Measurements from ENCODE around the gene CCNF.
"Not testable (repeated sequence)": the region's sequence is repeated elsewhere in the genome, so short reads cannot be mapped to it uniquely, and the experiment has no call there.

Gene CCNF

GRCh38 chr16:2436110-2436509, 6.9 kb downstream of the CCNF start:
- H3K4me3 ChIP-seq (ENCODE audit: low read depth, low read length): no peak overlapping the region
- DNase-seq (ENCODE audit: low read depth, low spot score): no peak
- in situ Hi-C loops (cut with HindIII; ENCODE audit: low sequenced_read_pairs): no loop called here
- TF ChIP-seq CTCF (IDR thresholded peaks at IDR 0.05; ENCODE audit: low read depth, low read length): no peak

- TF ChIP-seq CTCF (IDR thresholded peaks at IDR 0.05; ENCODE audit: low read depth, low read length): no peak
- H3K4me3 ChIP-seq (ENCODE audit: low read depth, low read length): no peak overlapping the region
- in situ Hi-C loops (cut with HindIII; ENCODE audit: low sequenced_read_pairs): no loop called here
Measured at GRCh38 chr16:2437032-2437790, 8.0 kb downstream of the CCNF start.

GRCh38 chr16:2438121-2438520, 8.9 kb downstream of the CCNF start:
- no peak overlapping the region for H3K4me3 ChIP-seq (ENCODE audit: low read depth, low read length)
- DNase-seq (ENCODE audit: low read depth, low spot score): no peak
- in situ Hi-C loops (cut with HindIII; ENCODE audit: low sequenced_read_pairs): no loop called here
- TF ChIP-seq CTCF (IDR thresholded peaks at IDR 0.05; ENCODE audit: low read depth, low read length): no peak

More at GRCh38 chr16:2437032-2437790, 8.0 kb downstream of the CCNF start:
- DNase-seq (ENCODE audit: low read depth, low spot score): no peak

GRCh38 chr16:2439598-2439997, 10.4 kb downstream of the CCNF start:
- in situ Hi-C loops (cut with HindIII; ENCODE audit: low sequenced_read_pairs): no loop called here
- no peak overlapping the region for H3K4me3 ChIP-seq (ENCODE audit: low read depth, low read length)
- DNase-seq (ENCODE audit: low read depth, low spot score): no peak
- no peak for TF ChIP-seq CTCF (IDR thresholded peaks at IDR 0.05; ENCODE audit: low read depth, low read length)

GRCh38 chr16:2441143-2441804, 12.0 kb downstream of the CCNF start:
- DNase-seq (ENCODE audit: low read depth, low spot score); in situ Hi-C loops (cut with HindIII; ENCODE audit: low sequenced_read_pairs); H3K4me3 ChIP-seq (ENCODE audit: low read depth, low read length): not testable (repeated sequence)

GRCh38 chr16:2443555-2443954, 14.3 kb downstream of the CCNF start:
- in situ Hi-C loops (cut with HindIII; ENCODE audit: low sequenced_read_pairs): no loop called here
- TF ChIP-seq CTCF (IDR thresholded peaks at IDR 0.05; ENCODE audit: low read depth, low read length): no peak
- H3K4me3 ChIP-seq (ENCODE audit: low read depth, low read length): no peak overlapping the region
- no peak for DNase-seq (ENCODE audit: low read depth, low spot score)

- no peak overlapping the region for H3K4me3 ChIP-seq (ENCODE audit: low read depth, low read length)
- in situ Hi-C loops (cut with HindIII; ENCODE audit: low sequenced_read_pairs): no loop called here
- no peak for TF ChIP-seq CTCF (IDR thresholded peaks at IDR 0.05; ENCODE audit: low read depth, low read length)
- no peak for DNase-seq (ENCODE audit: low read depth, low spot score)
Measured at GRCh38 chr16:2447920-2448583, 18.8 kb downstream of the CCNF start.
